Liver (tissue), 9 donors: ENCODE measurements around the gene EEF1AKMT2. TPM values are rescaled to one million over a fixed set of nuclear protein-coding genes. Genes with fewer than 3 reads are reported as not detected.

Experiments
- DNase-seq: peaks from one replicate; pipeline ENCODE4 v3.0.0-alpha.2; 2017; ENCODE audit warnings: low spot score
- H3K27ac ChIP-seq, 2 donors: one replicate each; pipeline ENCODE4 v1.7.0; 2013; ENCODE audit warnings: inconsistent platforms in 2 of 2, low read length in 2 of 2, control low read depth in 1 of 2, low read depth in 1 of 2, mild to moderate bottlenecking in 1 of 2
- H3K27me3 ChIP-seq, 4 donors: one replicate each; pipeline versions ENCODE4 v1.6.1 to v1.7.0; 2013; ENCODE audit warnings: low read length in 3 of 4, inconsistent platforms in 1 of 4, mild to moderate bottlenecking in 1 of 4, moderate library complexity in 1 of 4; ENCODE audit not compliant: control insufficient read depth in 4 of 4, insufficient read depth in 4 of 4
- H3K36me3 ChIP-seq, 4 donors: one replicate each; pipeline versions ENCODE4 v1.6.1 to v1.7.0; 2013; ENCODE audit warnings: low read length in 3 of 4, mild to moderate bottlenecking in 3 of 4, low read depth in 1 of 4, moderate library complexity in 1 of 4; ENCODE audit not compliant: control insufficient read depth in 4 of 4, insufficient read depth in 3 of 4
- H3K4me1 ChIP-seq, 4 donors: one replicate each; pipeline versions ENCODE4 v1.6.1 to v1.7.0; 2013; ENCODE audit warnings: low read length in 3 of 4, mild to moderate bottlenecking in 3 of 4, moderate library complexity in 1 of 4; ENCODE audit not compliant: control insufficient read depth in 4 of 4, insufficient read depth in 4 of 4
- H3K4me3 ChIP-seq, 3 donors: one replicate each; pipeline versions ENCODE4 v1.6.1 to v1.7.0; 2013; ENCODE audit warnings: low read length in 3 of 3, control low read depth in 1 of 3, low read depth in 1 of 3, mild to moderate bottlenecking in 1 of 3
- H3K9ac ChIP-seq, 2 donors: one replicate each; pipeline ENCODE4 v1.7.0; 2013; ENCODE audit warnings: low read length in 2 of 2, mild to moderate bottlenecking in 2 of 2, moderate library complexity in 2 of 2, control low read depth in 1 of 2, low read depth in 1 of 2
- H3K9me3 ChIP-seq, 4 donors: one replicate each; pipeline versions ENCODE4 v1.6.1 to v1.7.0; 2013; ENCODE audit warnings: low read length in 3 of 4; ENCODE audit not compliant: control insufficient read depth in 4 of 4
- EGR1 ChIP-seq, 2 donors: IDR thresholded peaks; 2 replicates each; pipeline ENCODE4 v1.6.1; 2016 to 2018; ENCODE audit warnings: antibody characterized with exemption in 2 of 2, low read depth in 2 of 2
- FOXA1 ChIP-seq: IDR thresholded peaks from 2 replicates; pipeline ENCODE4 v1.6.1; 2016; ENCODE audit warnings: antibody characterized with exemption
- FOXA2 ChIP-seq: IDR thresholded peaks from 2 replicates; pipeline ENCODE4 v1.6.1; 2016; ENCODE audit warnings: antibody characterized with exemption
- GABPA ChIP-seq, 2 donors: IDR thresholded peaks in 1 of 2; conservative IDR thresholded peaks in 1 of 2; 2 replicates each; pipeline ENCODE4 v1.6.1; 2016; ENCODE audit warnings: antibody characterized with exemption in 2 of 2, mild to moderate bottlenecking in 1 of 2, moderate library complexity in 1 of 2
- HNF4A ChIP-seq, 2 donors: conservative IDR thresholded peaks; 2 replicates each; pipeline ENCODE4 v1.6.1; 2016; ENCODE audit warnings: antibody characterized with exemption in 2 of 2, mild to moderate bottlenecking in 2 of 2
- HNF4G ChIP-seq: IDR thresholded peaks from 2 replicates; pipeline ENCODE4 v1.6.1; 2016; ENCODE audit warnings: antibody characterized with exemption
- JUND ChIP-seq, 2 donors: IDR thresholded peaks; 2 replicates each; pipeline ENCODE4 v1.6.1; 2016; ENCODE audit warnings: antibody characterized with exemption in 2 of 2
- NR2F2 ChIP-seq: IDR thresholded peaks from 2 replicates; pipeline ENCODE4 v1.6.1; 2016; ENCODE audit warnings: antibody characterized with exemption
- RAD21 ChIP-seq, 2 donors: IDR thresholded peaks; 2 replicates each; pipeline ENCODE4 v1.6.1; 2016; ENCODE audit warnings: antibody characterized with exemption in 2 of 2, mild to moderate bottlenecking in 2 of 2
- REST ChIP-seq: IDR thresholded peaks from 2 replicates; pipeline ENCODE4 v1.6.1; 2016; ENCODE audit warnings: antibody characterized with exemption, mild to moderate bottlenecking
- RXRA ChIP-seq, 2 donors: IDR thresholded peaks; 2 replicates each; pipeline ENCODE4 v1.6.1; 2017 to 2018; ENCODE audit warnings: antibody characterized with exemption in 2 of 2, mild to moderate bottlenecking in 1 of 2
- SP1 ChIP-seq: IDR thresholded peaks from 2 replicates; pipeline ENCODE4 v1.6.1; 2018; ENCODE audit warnings: antibody characterized with exemption, mild to moderate bottlenecking
- TAF1 ChIP-seq: conservative IDR thresholded peaks from 2 replicates; pipeline ENCODE4 v1.6.1; 2016; ENCODE audit warnings: antibody characterized with exemption, mild to moderate bottlenecking
- YY1 ChIP-seq: IDR thresholded peaks from 2 replicates; pipeline ENCODE4 v1.6.1; 2016; ENCODE audit warnings: antibody characterized with exemption, mild to moderate bottlenecking
- WGBS: extraction: QIAGEN DNeasy Blood & Tissue Kit; methylation state at CpG from one replicate; pipeline ENCODE4 v1.1.7; 2013; 5-methylcytosine and 5-hydroxymethylcytosine counted together
- polyA plus RNA-seq, 2 donors: library from polyadenylated mRNA; stranded (reverse) in 1 of 2; unstranded in 1 of 2; fragments of 200-250 nt in 1 of 2; fragments of >200 nt in 1 of 2; fragmentation: Nextera tagmentation in 1 of 2; extraction: Ambion mirVana in 1 of 2; gene quantifications; one replicate each; pipeline versions ENCODE4 v1.2.1 to v1.2.3, GENCODE V29; 2013 to 2015
- total RNA-seq, 2 donors: library from RNA; depleted of rRNA; stranded (reverse); fragments of >200 nt; gene quantifications; one replicate each; pipeline ENCODE4 v1.2.3, GENCODE V29; 2014
- TF ChIP-seq, protein P1 (sequence below): fragments of 150-350 bp; IDR thresholded peaks from 2 replicates; pipeline ENCODE4 v1.5.1; 2017; ENCODE audit warnings: improper control_type of control experiment, low read depth, low read length; ENCODE audit not compliant: missing input control
- TF ChIP-seq, protein P2 (sequence below): IDR thresholded peaks from 2 replicates; pipeline ENCODE4 v1.6.1; 2016; ENCODE audit warnings: antibody characterized with exemption
- TF ChIP-seq, protein P3 (sequence below): IDR thresholded peaks from 2 replicates; pipeline ENCODE4 v1.6.1; 2016; ENCODE audit warnings: antibody characterized with exemption
- TF ChIP-seq, protein P4 (sequence below): IDR thresholded peaks from 2 replicates; pipeline ENCODE4 v1.6.1; 2016; ENCODE audit warnings: antibody characterized with exemption
- donor health status: healthy.
- donor health status: healthy.
- donor health status: healthy.
- donor health status: healthy.
- donor health status: healthy.

EEF1AKMT2 gene
- total RNA-seq (10 to 100 TPM; 10.0 to 12.7 TPM), polyA plus RNA-seq (1 to 10 TPM; 5.9 to 7.0 TPM)

- Histone ChIP-seq H3K4me1 (peaks cover 0 to 10% (median 3%) of the 10 kb centered on the region in 4 donors), H3K27me3 (no peaks in the 10 kb centered on the region), H3K9me3 (no peaks in the 10 kb centered on the region), H3K9ac (peak within 1 kb of the TSS; percentile 74 to 98), H3K27ac (peak within 1 kb of the TSS; percentile 78 to 91), H3K4me3 (peak within 1 kb of the TSS; percentile 88 to 94 (median 88)), H3K36me3 (peaks cover 0 to 6% (median 4%) of the 10 kb centered on the region in 4 donors)
- under 1% methylated on average over 79 of the region's 79 CpGs for WGBS
- TF ChIP-seq SP1: no peak
- no peak for TF ChIP-seq NR2F2
- TF ChIP-seq, protein P1, sequence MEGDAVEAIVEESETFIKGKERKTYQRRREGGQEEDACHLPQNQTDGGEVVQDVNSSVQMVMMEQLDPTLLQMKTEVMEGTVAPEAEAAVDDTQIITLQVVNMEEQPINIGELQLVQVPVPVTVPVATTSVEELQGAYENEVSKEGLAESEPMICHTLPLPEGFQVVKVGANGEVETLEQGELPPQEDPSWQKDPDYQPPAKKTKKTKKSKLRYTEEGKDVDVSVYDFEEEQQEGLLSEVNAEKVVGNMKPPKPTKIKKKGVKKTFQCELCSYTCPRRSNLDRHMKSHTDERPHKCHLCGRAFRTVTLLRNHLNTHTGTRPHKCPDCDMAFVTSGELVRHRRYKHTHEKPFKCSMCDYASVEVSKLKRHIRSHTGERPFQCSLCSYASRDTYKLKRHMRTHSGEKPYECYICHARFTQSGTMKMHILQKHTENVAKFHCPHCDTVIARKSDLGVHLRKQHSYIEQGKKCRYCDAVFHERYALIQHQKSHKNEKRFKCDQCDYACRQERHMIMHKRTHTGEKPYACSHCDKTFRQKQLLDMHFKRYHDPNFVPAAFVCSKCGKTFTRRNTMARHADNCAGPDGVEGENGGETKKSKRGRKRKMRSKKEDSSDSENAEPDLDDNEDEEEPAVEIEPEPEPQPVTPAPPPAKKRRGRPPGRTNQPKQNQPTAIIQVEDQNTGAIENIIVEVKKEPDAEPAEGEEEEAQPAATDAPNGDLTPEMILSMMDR: peak; percentile 34
- TF ChIP-seq JUND (IDR thresholded peaks at IDR 0.05): no peak
- TF ChIP-seq, protein P2, sequence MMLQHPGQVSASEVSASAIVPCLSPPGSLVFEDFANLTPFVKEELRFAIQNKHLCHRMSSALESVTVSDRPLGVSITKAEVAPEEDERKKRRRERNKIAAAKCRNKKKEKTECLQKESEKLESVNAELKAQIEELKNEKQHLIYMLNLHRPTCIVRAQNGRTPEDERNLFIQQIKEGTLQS: no peak
- peak; percentile 43 to 50 for TF ChIP-seq RAD21 (IDR thresholded peaks at IDR 0.05)
- TF ChIP-seq, protein P3, sequence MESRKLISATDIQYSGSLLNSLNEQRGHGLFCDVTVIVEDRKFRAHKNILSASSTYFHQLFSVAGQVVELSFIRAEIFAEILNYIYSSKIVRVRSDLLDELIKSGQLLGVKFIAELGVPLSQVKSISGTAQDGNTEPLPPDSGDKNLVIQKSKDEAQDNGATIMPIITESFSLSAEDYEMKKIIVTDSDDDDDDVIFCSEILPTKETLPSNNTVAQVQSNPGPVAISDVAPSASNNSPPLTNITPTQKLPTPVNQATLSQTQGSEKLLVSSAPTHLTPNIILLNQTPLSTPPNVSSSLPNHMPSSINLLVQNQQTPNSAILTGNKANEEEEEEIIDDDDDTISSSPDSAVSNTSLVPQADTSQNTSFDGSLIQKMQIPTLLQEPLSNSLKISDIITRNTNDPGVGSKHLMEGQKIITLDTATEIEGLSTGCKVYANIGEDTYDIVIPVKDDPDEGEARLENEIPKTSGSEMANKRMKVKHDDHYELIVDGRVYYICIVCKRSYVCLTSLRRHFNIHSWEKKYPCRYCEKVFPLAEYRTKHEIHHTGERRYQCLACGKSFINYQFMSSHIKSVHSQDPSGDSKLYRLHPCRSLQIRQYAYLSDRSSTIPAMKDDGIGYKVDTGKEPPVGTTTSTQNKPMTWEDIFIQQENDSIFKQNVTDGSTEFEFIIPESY: no peak
- TF ChIP-seq, protein P4, sequence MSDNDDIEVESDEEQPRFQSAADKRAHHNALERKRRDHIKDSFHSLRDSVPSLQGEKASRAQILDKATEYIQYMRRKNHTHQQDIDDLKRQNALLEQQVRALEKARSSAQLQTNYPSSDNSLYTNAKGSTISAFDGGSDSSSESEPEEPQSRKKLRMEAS: no peak
- peak in 1 of 2 donors; percentile 11 for TF ChIP-seq RXRA (IDR thresholded peaks at IDR 0.05)
- TF ChIP-seq FOXA1: no peak
- no peak for TF ChIP-seq HNF4A (conservative IDR thresholded peaks at IDR 0.05)
- TF ChIP-seq YY1: peak; percentile 96
- TF ChIP-seq EGR1 (IDR thresholded peaks at IDR 0.05; ENCODE audit: low read depth in 2 of 2): no peak
- no peak for TF ChIP-seq GABPA (IDR thresholded peaks at IDR 0.05 in 1 of 2, conservative IDR thresholded peaks at IDR 0.05 in 1 of 2)
- TF ChIP-seq TAF1: peak; percentile 38
- TF ChIP-seq REST: peak; percentile 77
- no peak for TF ChIP-seq FOXA2
- TF ChIP-seq HNF4G: no peak
- DNase-seq: peak; percentile 88
Measured at GRCh38 chr10:124791547-124792348, at the start of gene EEF1AKMT2. Gene EEF1AKMT2 (minus strand): TSS chr10:124791887. CDS start chr10:124791833, 54 bp downstream.
